C4-2B (cell line): Measurements from ENCODE around the gene MPP3.

Source experiments
- H3K27ac ChIP-seq: fragments of 450-650 bp; 2 replicates; pipeline ENCODE4 v1.5.1; 2017
- CTCF ChIP-seq: fragments of 450-650 bp; conservative IDR thresholded peaks from 2 replicates; pipeline ENCODE4 v1.5.1; 2017; ENCODE audit warnings: mild to moderate bottlenecking
- ZFX ChIP-seq: fragments of 450-650 bp; IDR thresholded peaks from 2 replicates; pipeline ENCODE4 v1.6.1; 2017

The MPP3 gene

DNA sequence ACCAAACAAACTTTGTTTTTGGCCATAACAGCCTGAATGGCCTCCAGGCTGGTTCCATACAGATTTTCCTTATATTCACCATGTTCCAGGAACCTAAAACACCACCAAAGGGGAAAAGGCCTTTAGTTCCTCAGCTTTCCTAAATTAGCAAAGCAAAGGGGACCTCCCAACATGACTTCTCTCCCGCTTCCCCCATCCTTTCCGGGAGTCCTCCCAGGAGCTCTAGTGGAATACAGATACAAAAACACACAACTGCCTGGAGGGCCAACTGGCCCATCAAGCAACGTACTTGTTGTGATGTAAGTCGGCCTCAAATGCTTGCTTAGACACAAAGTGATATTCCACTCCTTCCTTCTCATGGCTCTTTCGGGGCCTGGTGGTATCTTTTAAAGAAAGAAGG is 22.1 kb downstream of the MPP3 start:
- TF ChIP-seq ZFX (no peak), CTCF (no peak)
- no peak overlapping the region for H3K27ac ChIP-seq

GRCh38 chr17:43810226-43810715 is 22.7 kb downstream of the MPP3 start:
- no peak overlapping the region for H3K27ac ChIP-seq
- TF ChIP-seq ZFX (no peak), CTCF (no peak)

DNA sequence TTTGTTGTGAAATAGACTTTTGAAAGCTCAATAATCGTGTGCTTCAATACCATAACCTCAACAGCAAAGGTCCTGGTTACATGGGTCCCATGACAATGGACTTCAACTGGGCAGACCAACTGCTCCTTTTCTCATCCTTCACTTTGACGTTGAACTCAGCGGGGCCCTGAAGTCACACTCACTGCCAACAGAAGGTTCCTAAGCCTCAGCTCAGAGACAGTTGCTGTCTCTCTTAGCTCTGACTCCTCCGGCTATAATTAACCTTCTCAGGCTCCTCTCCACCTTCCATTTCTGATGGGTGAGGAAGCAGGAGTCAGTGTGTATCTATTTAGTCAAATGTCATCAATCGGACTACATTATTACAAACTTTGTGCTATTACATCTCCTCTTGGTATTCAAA is 23.8 kb downstream of the MPP3 start:
- H3K27ac ChIP-seq: no peak overlapping the region
- TF ChIP-seq ZFX: no peak

- TF ChIP-seq ZFX (no peak), CTCF (no peak)
Observed at GRCh38 chr17:43808076-43808475, 24.9 kb downstream of the MPP3 start.

GRCh38 chr17:43805117-43805516 is 27.8 kb downstream of the MPP3 start:
- no peak for TF ChIP-seq CTCF
- TF ChIP-seq ZFX: no peak
- H3K27ac ChIP-seq: no peak overlapping the region

More at GRCh38 chr17:43808076-43808475, 24.9 kb downstream of the MPP3 start:
- H3K27ac ChIP-seq: no peak overlapping the region

GRCh38 chr17:43803758-43804157 is 29.2 kb downstream of the MPP3 start:
- H3K27ac ChIP-seq: no peak overlapping the region
- no peak for TF ChIP-seq ZFX
- no peak for TF ChIP-seq CTCF

GRCh38 chr17:43801844-43802243 is 31.1 kb downstream of the MPP3 start:
- H3K27ac ChIP-seq: no peak overlapping the region
- no peak for TF ChIP-seq CTCF
- TF ChIP-seq ZFX: no peak

- no peak for TF ChIP-seq ZFX
- no peak for TF ChIP-seq CTCF
Observed at GRCh38 chr17:43800736-43801135, 32.2 kb downstream of the MPP3 start.

More at GRCh38 chr17:43800736-43801135, 32.2 kb downstream of the MPP3 start:
- H3K27ac ChIP-seq: no peak overlapping the region
